Duodenal mucosa (tissue), 2 donors: ENCODE results near the gene TSPOAP1.
A peak's percentile ranks its signal among the peaks of the same experiment; 100 is the strongest.

Experiments used
- H3K27ac ChIP-seq: one replicate; pipeline ENCODE4 v1.7.0; 2013; ENCODE audit warnings: low read depth, low read length
- H3K27me3 ChIP-seq, 2 donors: one replicate each; pipeline ENCODE4 v1.7.0; 2013; ENCODE audit warnings: low read length in 2 of 2, control low read depth in 1 of 2; ENCODE audit not compliant: insufficient read depth in 2 of 2, control insufficient read depth in 1 of 2
- H3K36me3 ChIP-seq, 2 donors: one replicate each; pipeline ENCODE4 v1.7.0; 2013; ENCODE audit warnings: low read length in 2 of 2, control low read depth in 1 of 2; ENCODE audit not compliant: insufficient read depth in 2 of 2, control insufficient read depth in 1 of 2
- H3K4me1 ChIP-seq, 2 donors: one replicate each; pipeline ENCODE4 v1.7.0; 2013; ENCODE audit warnings: low read length in 2 of 2, control low read depth in 1 of 2; ENCODE audit not compliant: insufficient read depth in 2 of 2, control insufficient read depth in 1 of 2
- H3K4me3 ChIP-seq, 2 donors: one replicate each; pipeline ENCODE4 v1.7.0; 2013; ENCODE audit warnings: low read length in 2 of 2, low read depth in 1 of 2
- H3K9ac ChIP-seq, 2 donors: one replicate each; pipeline ENCODE4 v1.7.0; 2013; ENCODE audit warnings: low read length in 2 of 2, low read depth in 1 of 2
- H3K9me3 ChIP-seq, 2 donors: one replicate each; pipeline ENCODE4 v1.7.0; 2013; ENCODE audit warnings: low read length in 2 of 2, control low read depth in 1 of 2; ENCODE audit not compliant: control insufficient read depth in 1 of 2

Gene TSPOAP1

DNA sequence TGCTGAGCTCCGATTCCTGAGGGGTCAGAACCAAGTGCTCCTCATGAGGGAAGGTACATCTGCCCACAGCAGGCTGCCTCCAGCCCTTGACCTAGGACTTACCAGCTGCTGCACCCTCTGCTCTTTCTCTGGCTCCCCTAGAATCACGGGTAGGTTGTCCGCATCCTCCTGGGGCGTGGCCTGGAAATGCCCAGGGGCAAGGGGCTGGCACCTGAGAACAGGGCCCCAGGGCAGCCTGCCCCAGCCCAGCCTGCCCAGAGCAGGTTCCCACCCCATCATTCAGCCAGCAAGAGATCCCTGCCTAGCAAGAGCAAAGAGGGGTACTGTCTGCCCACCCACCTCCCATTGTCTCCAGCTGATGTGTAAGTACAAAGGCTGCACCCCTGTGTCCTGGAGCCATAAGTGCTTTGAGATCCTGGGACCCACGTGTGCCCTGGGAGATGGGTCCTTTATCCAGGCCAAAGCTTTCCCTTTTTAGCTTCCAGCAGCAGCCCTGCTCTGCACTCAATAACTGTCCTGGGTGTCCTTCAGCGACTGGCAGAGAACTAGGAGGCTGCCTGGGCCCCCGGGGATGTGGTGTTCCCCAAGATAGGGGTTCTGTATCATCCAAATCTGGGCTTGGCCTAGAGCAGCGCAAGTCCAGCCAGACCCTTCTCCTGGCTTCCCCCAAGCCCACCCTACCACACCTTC, 5.1 kb downstream of the TSPOAP1 start:
- no peak overlapping the region for H3K27ac ChIP-seq
- no peaks in the 10 kb centered on the region for H3K36me3 ChIP-seq
- H3K9ac ChIP-seq: peak overlapping the region in 1 of 2 donors; percentile 37
- peak overlapping the region; percentile 71 to 74 for H3K4me3 ChIP-seq
- peaks cover 4 to 5% of the 10 kb centered on the region in 2 donors for H3K27me3 ChIP-seq
- H3K9me3 ChIP-seq: no peaks in the 10 kb centered on the region
- H3K4me1 ChIP-seq: peaks cover 6 to 21% of the 10 kb centered on the region in 2 donors

DNA sequence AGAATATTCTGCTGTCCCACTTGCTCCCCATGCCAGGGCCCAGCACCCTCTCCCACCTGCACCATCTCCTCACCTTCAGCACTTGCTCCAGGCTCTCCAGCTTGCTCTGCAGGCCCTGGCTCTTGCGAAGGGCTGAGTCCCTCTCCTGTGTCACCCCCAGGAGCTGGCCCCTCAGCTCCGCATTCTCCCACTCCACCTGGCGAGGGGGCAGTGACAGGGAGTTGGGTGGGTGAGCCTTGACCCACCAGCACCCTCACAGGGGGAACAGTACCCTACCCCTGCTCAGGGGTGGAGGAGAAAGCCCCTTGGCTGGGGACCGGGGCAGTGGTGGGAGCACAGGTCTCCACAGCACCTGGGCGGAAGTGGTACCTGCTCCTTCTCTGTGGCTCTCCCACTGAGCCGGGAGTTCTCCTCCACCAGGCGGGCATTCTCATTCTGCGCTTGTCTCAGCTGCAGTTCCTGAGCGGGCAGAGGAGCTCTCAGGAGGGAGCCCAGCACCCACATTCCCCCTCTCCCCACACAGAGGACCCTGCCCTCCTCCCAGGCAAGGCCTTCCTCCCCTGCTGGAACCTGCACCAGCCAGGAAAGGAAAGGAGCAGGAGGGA, 5.9 kb downstream of the TSPOAP1 start:
- Histone ChIP-seq H3K36me3 (no peaks in the 10 kb centered on the region), H3K9ac (no peak overlapping the region), H3K4me3 (no peak overlapping the region), H3K27ac (no peak overlapping the region), H3K27me3 (peaks cover 4 to 5% of the 10 kb centered on the region in 2 donors), H3K4me1 (peaks cover 11 to 23% of the 10 kb centered on the region in 2 donors), H3K9me3 (no peaks in the 10 kb centered on the region)

DNA sequence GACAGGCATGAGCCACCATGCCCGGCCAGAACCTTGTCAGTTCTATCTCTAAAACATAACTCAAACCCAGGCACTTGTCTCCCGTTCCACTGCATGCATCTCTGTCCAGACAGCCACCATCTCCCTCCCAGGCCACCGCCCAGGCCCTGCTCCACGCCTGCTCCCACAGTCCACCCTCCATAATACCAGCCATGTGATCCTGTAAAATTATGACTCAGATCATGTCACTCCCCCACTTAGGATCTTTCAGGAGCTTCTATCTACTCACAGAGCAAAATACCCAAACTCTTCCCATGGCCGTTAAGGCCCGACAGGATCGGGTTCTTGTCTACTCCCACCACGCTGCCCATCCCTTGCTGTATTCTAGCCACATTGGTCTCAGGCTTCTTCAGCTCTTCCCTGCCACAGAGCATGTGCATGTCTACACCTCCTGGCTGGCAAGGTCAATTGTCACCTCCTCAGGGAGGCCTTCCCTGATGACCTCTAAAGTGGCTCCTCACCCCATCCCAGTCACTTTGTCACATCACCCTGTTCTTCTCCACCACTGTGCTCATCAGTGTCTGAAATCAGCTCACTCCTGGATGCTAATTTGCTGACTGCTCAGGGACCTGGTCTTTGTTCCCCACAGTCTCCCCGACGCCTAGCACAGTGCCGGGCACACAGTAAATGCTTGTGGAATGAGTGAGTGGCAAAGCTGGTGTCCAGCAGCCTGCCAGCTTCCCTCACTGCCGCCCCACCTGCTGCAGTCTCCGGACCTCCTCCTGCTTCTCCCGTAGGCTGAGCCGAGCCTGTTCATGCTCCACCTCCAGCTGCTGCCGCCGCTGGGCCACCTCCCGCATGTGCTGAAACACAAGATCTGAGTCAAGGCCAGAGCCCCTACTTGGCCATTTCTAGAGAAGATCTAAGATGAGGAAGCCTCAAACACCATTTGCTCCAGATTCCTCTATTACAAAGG, 6.7 kb downstream of the TSPOAP1 start:
- no peak overlapping the region for H3K4me3 ChIP-seq
- H3K9ac ChIP-seq: no peak overlapping the region
- H3K4me1 ChIP-seq: peaks cover 17 to 22% of the 10 kb centered on the region in 2 donors

DNA sequence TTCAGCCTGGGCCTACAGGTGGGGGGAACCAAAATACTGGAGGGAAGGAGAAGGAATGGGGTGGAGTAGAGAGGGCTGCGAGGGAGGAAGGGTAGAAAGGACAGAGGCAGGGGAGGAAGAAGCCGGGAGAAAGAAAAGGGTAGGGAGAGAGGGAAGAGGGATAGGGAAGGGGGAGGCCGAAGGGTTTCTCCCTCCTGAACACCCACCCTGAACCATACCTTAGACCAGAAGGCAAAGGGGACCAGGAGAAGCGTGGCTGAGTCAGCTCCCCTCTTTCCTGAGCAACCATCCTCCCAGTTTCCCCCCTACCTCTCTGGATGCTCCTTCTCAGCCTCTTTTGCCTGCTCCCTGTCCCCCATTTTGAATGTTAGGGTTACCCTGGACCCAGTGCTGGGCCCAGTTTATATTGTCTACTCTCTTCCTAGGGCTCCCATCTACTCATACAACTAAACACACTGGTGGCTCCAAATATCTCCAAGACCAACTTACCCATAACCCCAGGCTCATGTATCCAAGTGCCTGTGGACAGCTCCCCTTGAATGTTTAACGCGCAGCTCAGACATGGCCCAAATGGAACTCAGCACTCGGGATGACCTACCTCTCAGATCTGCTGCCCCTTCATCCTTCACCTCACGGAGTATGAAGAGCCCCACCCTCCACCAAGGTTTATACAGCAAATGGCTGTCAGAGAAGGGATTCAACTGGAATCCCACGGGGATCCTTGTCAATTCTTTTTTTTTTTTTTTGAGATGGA, 7.8 kb downstream of the TSPOAP1 start:
- Histone ChIP-seq H3K27ac (no peak overlapping the region), H3K27me3 (peaks cover 4 to 5% of the 10 kb centered on the region in 2 donors), H3K4me3 (no peak overlapping the region), H3K4me1 (peaks cover 17 to 22% of the 10 kb centered on the region in 2 donors), H3K36me3 (no peaks in the 10 kb centered on the region), H3K9ac (no peak overlapping the region), H3K9me3 (no peaks in the 10 kb centered on the region)

More for the DNA sequence above, 6.7 kb downstream of the TSPOAP1 start:
- Histone ChIP-seq H3K27me3 (peaks cover 4 to 5% of the 10 kb centered on the region in 2 donors), H3K36me3 (no peaks in the 10 kb centered on the region), H3K9me3 (no peaks in the 10 kb centered on the region), H3K27ac (no peak overlapping the region)

DNA sequence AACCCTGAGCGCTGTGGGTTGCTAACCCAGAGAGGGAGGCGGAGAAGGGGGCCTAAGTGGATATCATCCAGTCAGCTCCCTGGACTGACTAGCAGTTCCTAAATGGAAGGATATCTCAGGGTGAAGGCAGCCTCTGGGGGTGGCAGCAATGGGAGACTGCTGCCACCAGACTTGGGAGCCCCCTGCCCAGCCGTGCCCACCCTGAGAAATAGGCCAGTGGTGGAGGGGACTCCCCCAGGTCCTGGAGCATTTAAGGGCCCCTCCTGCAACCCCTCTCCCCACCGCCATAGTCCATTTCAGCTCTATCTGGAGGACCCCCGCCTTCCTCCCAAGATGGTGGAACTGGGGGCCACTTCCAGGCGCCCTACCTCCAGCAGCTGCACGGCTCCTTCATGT, 8.4 kb downstream of the TSPOAP1 start:
- Histone ChIP-seq H3K4me3 (no peak overlapping the region), H3K27ac (no peak overlapping the region), H3K4me1 (peaks cover 16 to 18% of the 10 kb centered on the region in 2 donors), H3K9me3 (no peaks in the 10 kb centered on the region), H3K36me3 (no peaks in the 10 kb centered on the region), H3K27me3 (peaks cover 4 to 5% of the 10 kb centered on the region in 2 donors), H3K9ac (no peak overlapping the region)

DNA sequence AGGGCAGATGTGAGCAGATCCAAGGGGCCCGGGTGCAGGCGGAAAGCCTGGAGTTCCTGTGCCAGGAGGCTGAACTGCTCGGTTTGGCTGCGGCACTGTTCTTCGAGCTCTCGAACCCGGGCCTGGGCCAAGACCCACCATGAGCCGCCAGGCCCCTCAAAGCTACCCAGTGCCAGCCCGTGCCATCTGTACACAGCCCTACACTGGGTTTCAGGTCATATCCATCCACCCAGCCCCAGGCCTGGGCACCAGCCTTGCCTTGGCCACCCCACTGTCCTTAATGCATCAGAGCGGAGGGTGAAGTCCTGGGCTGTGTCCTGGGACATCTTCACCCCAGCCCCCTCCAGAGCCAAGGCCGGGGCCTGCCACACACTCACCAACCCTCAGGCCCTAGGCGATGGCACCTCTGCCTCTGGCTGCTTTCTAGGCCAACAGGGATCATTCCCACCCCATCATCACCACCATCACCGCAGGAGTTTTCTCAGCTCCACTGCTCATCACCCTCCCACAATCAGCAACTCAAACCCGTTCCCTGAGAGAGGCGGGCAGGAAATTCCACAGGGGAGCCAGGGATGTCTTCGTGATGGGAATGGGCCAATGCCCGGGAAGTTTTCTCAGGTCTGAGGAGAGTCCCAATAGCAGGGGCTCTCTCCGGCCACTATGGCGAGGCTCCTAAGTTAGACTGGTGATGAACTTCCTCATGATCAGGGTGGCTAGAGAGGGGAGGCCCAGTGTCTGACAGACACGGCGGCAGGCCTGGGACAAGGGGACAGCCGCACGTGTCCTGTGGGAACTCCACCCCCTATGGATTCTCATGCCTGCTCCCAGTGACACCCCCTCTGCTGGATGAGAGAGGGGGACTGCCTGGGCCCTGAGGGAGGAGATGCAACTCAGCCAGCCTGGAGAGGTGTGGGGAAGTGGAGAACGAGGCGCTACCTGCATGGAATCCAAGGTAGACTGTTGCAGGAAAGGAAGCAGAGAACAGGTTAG, 9.1 kb downstream of the TSPOAP1 start:
- Histone ChIP-seq H3K4me3 (no peak overlapping the region), H3K4me1 (peaks cover 11 to 13% of the 10 kb centered on the region in 2 donors), H3K27me3 (peaks cover 0 to 5% of the 10 kb centered on the region in 2 donors), H3K9me3 (no peaks in the 10 kb centered on the region), H3K9ac (no peak overlapping the region), H3K27ac (no peak overlapping the region), H3K36me3 (no peaks in the 10 kb centered on the region)

DNA sequence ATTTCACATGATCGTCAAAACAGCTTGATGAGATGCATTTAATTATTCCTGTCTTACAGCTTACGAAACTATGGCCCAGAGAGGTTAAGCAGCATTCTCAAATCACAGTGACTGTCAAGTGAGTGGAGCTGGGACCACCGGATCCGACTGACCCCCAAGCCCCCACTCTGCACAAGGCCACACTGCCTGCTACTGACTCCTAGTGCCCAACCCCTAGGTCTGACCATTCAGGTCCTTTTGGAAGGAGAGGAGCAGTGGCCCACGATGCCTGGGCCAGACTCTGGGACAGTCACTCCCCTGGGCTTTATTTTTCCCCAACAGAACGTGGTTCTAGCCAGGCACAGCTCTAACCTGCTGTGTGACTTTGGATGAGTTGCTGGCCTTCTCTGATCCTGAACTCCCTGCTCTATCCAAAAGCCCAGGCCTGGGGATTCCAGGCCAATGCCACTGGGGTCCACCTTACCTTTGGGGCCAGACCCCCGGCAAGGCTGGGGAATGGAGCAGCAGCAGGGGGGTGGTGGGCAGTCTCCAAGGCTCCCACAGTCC, 9.9 kb downstream of the TSPOAP1 start:
- H3K27me3 ChIP-seq: peaks cover 0 to under 1% of the 10 kb centered on the region in 2 donors
- H3K4me3 ChIP-seq: no peak overlapping the region
- H3K27ac ChIP-seq: no peak overlapping the region
- no peak overlapping the region for H3K9ac ChIP-seq
- H3K36me3 ChIP-seq: no peaks in the 10 kb centered on the region
- H3K4me1 ChIP-seq: peaks cover 9 to 11% of the 10 kb centered on the region in 2 donors
- H3K9me3 ChIP-seq: no peaks in the 10 kb centered on the region

DNA sequence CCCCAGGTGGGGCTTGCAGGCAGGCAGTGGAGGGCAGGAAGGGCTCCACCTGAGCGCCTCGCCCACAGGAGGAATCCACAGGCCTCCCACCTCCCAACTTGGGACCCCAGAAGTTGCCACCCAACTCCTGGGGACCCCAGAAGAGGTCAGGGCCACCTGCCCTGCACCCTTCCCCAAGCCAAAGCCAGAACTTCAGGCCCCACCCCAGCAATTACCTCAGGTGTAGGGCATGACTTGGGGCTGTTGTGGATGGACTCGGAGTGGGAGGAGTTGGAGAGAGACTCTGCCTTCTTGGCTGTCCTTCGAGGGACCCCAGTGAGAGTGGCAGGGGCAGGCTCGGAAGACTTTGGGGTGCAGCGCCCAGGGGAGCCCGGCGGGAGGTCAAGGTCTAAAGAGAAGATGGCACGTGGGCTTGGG, 10.5 kb downstream of the TSPOAP1 start:
- peaks cover 9 to 11% of the 10 kb centered on the region in 2 donors for H3K4me1 ChIP-seq
- no peak overlapping the region for H3K27ac ChIP-seq
- H3K4me3 ChIP-seq: no peak overlapping the region
- H3K9ac ChIP-seq: no peak overlapping the region
- no peaks in the 10 kb centered on the region for H3K9me3 ChIP-seq
- H3K36me3 ChIP-seq: no peaks in the 10 kb centered on the region
- no peaks in the 10 kb centered on the region for H3K27me3 ChIP-seq
